K562 (cell line): ENCODE data around the gene NXT1. TPM values are rescaled to one million over a fixed set of nuclear protein-coding genes. Genes with fewer than 3 reads are reported as not detected.

Experiments used
- ATAC-seq: fragments of 200-7000 bp; cut with Tn5 transposase; 3 replicates; pipeline ENCODE4 v1.9.1; 2020; ENCODE audit warnings: moderate library complexity
- BruUV-seq: library from RNA; stranded (reverse); fragments of 400-500 nt; replicated peaks from 2 replicates; lab custom pipeline; 2021; lab: Mats Ljungman, UMichigan
- CTCF ChIA-PET: fragments of 300-600 bp; formaldehyde crosslinking; extraction: SDS; loops from one replicate; lab custom pipeline; 2021; ENCODE audit warnings: low intra/inter-chr PET ratio; lab: Yijun Ruan, JAX
- POLR2A ChIA-PET: fragments of 300-600, 350-650 bp; sonication (Branson Sonifier 250); formaldehyde crosslinking; extraction: SDS; loops from one replicate; lab custom pipeline; 2021; ENCODE audit warnings: antibody characterized with exemption, inconsistent platforms; lab: Yijun Ruan, JAX
- DNase-seq, 4 experiments: peaks; one replicate each; pipeline versions ENCODE4 v3.0.0 to v3.0.0-alpha.2; 2011 to 2018; ENCODE audit warnings: low spot score in 3 of 4, mixed read lengths in 3 of 4; ENCODE audit errors: extremely low read depth in 1 of 4
- FAIRE-seq: peaks from 2 replicates; lab custom pipeline; 2011; peaks lifted over from hg19 to GRCh38; lab: Jason Lieb, UNC
- H2AFZ ChIP-seq: 2 replicates; pipeline ENCODE4 v1.6.0; 2011; ENCODE audit warnings: low read depth, low read length, control low read depth, inconsistent platforms
- H3K27ac ChIP-seq: fragments of 200-600 bp; 3 replicates; pipeline ENCODE4 v1.8.0; 2011; ENCODE audit warnings: low read depth, mild to moderate bottlenecking, control low read depth, inconsistent platforms, low read length, moderate library complexity, mixed read lengths; ENCODE audit errors: extremely low read depth
- H3K27me3 ChIP-seq, 2 experiments: fragments of 300-600 bp in 1 of 2; 2 replicates in 1 of 2; 3 replicates in 1 of 2; pipeline versions ENCODE4 v1.6.0 to v1.8.0; 2011; ENCODE audit warnings: inconsistent platforms in 2 of 2, low read length in 2 of 2, mild to moderate bottlenecking in 1 of 2, mixed read lengths in 1 of 2, moderate library complexity in 1 of 2; ENCODE audit not compliant: control insufficient read depth in 2 of 2, insufficient read depth in 2 of 2
- H3K36me3 ChIP-seq: fragments of 300-600 bp; 3 replicates; pipeline ENCODE4 v1.8.0; 2011; ENCODE audit warnings: mild to moderate bottlenecking, low read length, inconsistent platforms; ENCODE audit not compliant: control insufficient read depth, insufficient read depth
- H3K4me1 ChIP-seq, 2 experiments: fragments of 200-600 bp in 1 of 2; replicated peaks in 1 of 2; 2 replicates in 1 of 2; 3 replicates in 1 of 2; pipeline versions ENCODE4 v1.5.1 to v1.8.0; 2011; ENCODE audit warnings: inconsistent platforms in 2 of 2, low read length in 2 of 2, mild to moderate bottlenecking in 1 of 2, mixed read lengths in 1 of 2, moderate library complexity in 1 of 2; ENCODE audit not compliant: control insufficient read depth in 2 of 2, insufficient read depth in 2 of 2
- H3K4me2 ChIP-seq: 2 replicates; pipeline ENCODE4 v1.6.1; 2011; ENCODE audit warnings: low read length, control low read depth, inconsistent platforms, mixed read lengths; ENCODE audit not compliant: insufficient read depth
- H3K4me3 ChIP-seq: fragments of 200-600 bp; sonication (generic), shearing (Covaris generic); 2 replicates; pipeline ENCODE4 v1.5.1; 2016; ENCODE audit warnings: control low read depth, inconsistent platforms
- H3K79me2 ChIP-seq: fragments of 200-600 bp; 3 replicates; pipeline ENCODE4 v1.8.0; 2011; ENCODE audit warnings: low read length, inconsistent platforms; ENCODE audit not compliant: control insufficient read depth, insufficient read depth
- H3K9ac ChIP-seq, 2 experiments: 2 replicates each; pipeline versions ENCODE4 v1.6.0 to v1.6.1; 2011; ENCODE audit warnings: low read depth in 2 of 2, low read length in 2 of 2, control low read depth in 1 of 2, inconsistent platforms in 1 of 2, mild to moderate bottlenecking in 1 of 2, mixed read lengths in 1 of 2; ENCODE audit not compliant: insufficient read depth in 1 of 2
- H3K9me1 ChIP-seq: one replicate; pipeline ENCODE4 v1.6.0; 2011; ENCODE audit warnings: inconsistent platforms, mild to moderate bottlenecking, low read length, moderate library complexity; ENCODE audit not compliant: control insufficient read depth, insufficient read depth
- H3K9me3 ChIP-seq: replicated peaks from 2 replicates; pipeline ENCODE4 v1.5.1; 2011; ENCODE audit warnings: low read depth, low read length, inconsistent platforms; ENCODE audit not compliant: control insufficient read depth, insufficient read depth
- H4K20me1 ChIP-seq: replicated peaks from 2 replicates; pipeline ENCODE4 v1.6.1; 2011; ENCODE audit warnings: low read length, inconsistent platforms, mixed read lengths; ENCODE audit not compliant: control insufficient read depth, insufficient read depth
- BRD4 ChIP-seq: fragments of 200-600 bp; sonication (generic); IDR thresholded peaks from 2 replicates; pipeline ENCODE4 v1.6.1; 2017; ENCODE audit warnings: inconsistent platforms
- BRF2 ChIP-seq: IDR thresholded peaks from 3 replicates; pipeline ENCODE4 v1.6.1; 2011; ENCODE audit warnings: borderline replicate concordance, mild to moderate bottlenecking; ENCODE audit not compliant: insufficient read length, insufficient read depth
- CBX1 ChIP-seq: sonication (generic); IDR thresholded peaks from 2 replicates; pipeline ENCODE4 v1.6.1; 2016; ENCODE audit warnings: antibody characterized with exemption, low read depth, mild to moderate bottlenecking
- COPS2 ChIP-seq: fragments of 450-650 bp; conservative IDR thresholded peaks from 2 replicates; pipeline ENCODE4 v1.6.1; 2016; ENCODE audit warnings: mild to moderate bottlenecking, moderate library complexity
- CREB5 ChIP-seq: fragments of 250-450 bp; sonication (Bioruptor Pico); IDR thresholded peaks from 2 replicates; pipeline ENCODE4 v1.5.0; 2020; ENCODE audit warnings: mild to moderate bottlenecking
- CTCF ChIP-seq, 3 experiments: IDR thresholded peaks in 2 of 3; conservative IDR thresholded peaks in 1 of 3; 2 replicates each; pipeline ENCODE4 v1.5.1; 2011 to 2012; ENCODE audit warnings: low read length in 3 of 3, mild to moderate bottlenecking in 3 of 3, control low read depth in 2 of 3, improper control_type of control experiment in 1 of 3, inconsistent platforms in 1 of 3, low read depth in 1 of 3, mixed read lengths in 1 of 3, moderate library complexity in 1 of 3; ENCODE audit not compliant: insufficient read depth in 2 of 3
- DDX20 ChIP-seq: fragments of 450-650 bp; IDR thresholded peaks from 2 replicates; pipeline ENCODE4 v1.6.1; 2016; ENCODE audit warnings: missing genetic modification characterization, low read depth, mild to moderate bottlenecking, missing compliant biosample characterization, moderate library complexity
- HIVEP1 ChIP-seq: fragments of 250-450 bp; sonication (Bioruptor Pico); IDR thresholded peaks from 2 replicates; pipeline ENCODE4 v1.4.0; 2020; ENCODE audit warnings: mild to moderate bottlenecking
- HMBOX1 ChIP-seq: sonication (generic); IDR thresholded peaks from 2 replicates; pipeline ENCODE4 v1.6.1; 2016
- MEF2D ChIP-seq: conservative IDR thresholded peaks from 2 replicates; pipeline ENCODE4 v1.6.1; 2016; ENCODE audit warnings: low read depth, missing genetic modification characterization, missing compliant biosample characterization
- SMARCA5 ChIP-seq: fragments of 450-650 bp; IDR thresholded peaks from 2 replicates; pipeline ENCODE4 v1.6.1; 2016
- STAT5A ChIP-seq: IDR thresholded peaks from 2 replicates; pipeline ENCODE4 v1.6.1; 2012; ENCODE audit warnings: low read length, inconsistent platforms, borderline replicate concordance
- TBP ChIP-seq: optimal IDR thresholded peaks from 2 replicates; pipeline ENCODE3; 2011; ENCODE audit warnings: low read depth, low read length, improper control_type of control experiment
- TSC22D4 ChIP-seq: fragments of 450-650 bp; IDR thresholded peaks from 2 replicates; pipeline ENCODE4 v1.6.1; 2016; ENCODE audit warnings: missing genetic modification characterization, missing biosample characterization, control low read depth
- ZFX ChIP-seq: sonication (generic); formaldehyde crosslinking; IDR thresholded peaks from 2 replicates; pipeline ENCODE4 v1.8.0; 2022; ENCODE audit warnings: mild to moderate bottlenecking, missing genetic modification reagents, moderate library complexity
- ZNF134 ChIP-seq: fragments of 250-450 bp; sonication (Bioruptor Pico); conservative IDR thresholded peaks from 2 replicates; pipeline ENCODE4 v1.4.0; 2020
- ZNF197 ChIP-seq: fragments of 200-800 bp; sonication (Bioruptor generic); IDR thresholded peaks from 2 replicates; pipeline ENCODE4 v1.6.1; 2016; ENCODE audit warnings: low read depth, missing genetic modification characterization, missing compliant biosample characterization
- ZNF696 ChIP-seq: fragments of 250-450 bp; sonication (Bioruptor Pico); conservative IDR thresholded peaks from 2 replicates; pipeline ENCODE4 v1.4.0; 2020; ENCODE audit warnings: mild to moderate bottlenecking, moderate library complexity
- WGBS: fragments of 100-300 bp; shearing (Covaris generic); methylation state at CpG from one replicate; pipeline ENCODE4 v1.1.6; 2016; ENCODE audit warnings: low coverage, mixed read lengths; ENCODE audit not compliant: insufficient coverage; ENCODE audit errors: missing lambda C conversion rate; 5-methylcytosine and 5-hydroxymethylcytosine counted together
- in situ Hi-C: fragments of 300-500 bp; cut with MboI; formaldehyde crosslinking; loops from 4 replicates; pipeline ENCODE4 v1.15.0; 2018; ENCODE audit warnings: inconsistent platforms, mixed read lengths
- intact Hi-C: fragments of 100-400 bp; cut with micrococcal nuclease; formaldehyde crosslinking; loops from 2 replicates; pipeline ENCODE4 v1.14.2; 2022
- polyA plus RNA-seq, 8 experiments: library from polyadenylated mRNA; depleted of rRNA in 4 of 8; stranded (reverse) in 5 of 8; unstranded in 3 of 8; fragments of >200 nt; fragmentation: Nextera tagmentation in 2 of 8; fragmentation: Illumina TruSeq in 1 of 8; extraction: Ambion mirVana in 2 of 8; extraction: Trizol in 1 of 8; gene quantifications; 2 replicates each; pipeline versions ENCODE4 v1.2.1 to v1.2.3, GENCODE V29; 2011 to 2014; ENCODE audit warnings: inconsistent platforms in 1 of 8, missing spikeins in 1 of 8
- total RNA-seq, 7 experiments: library from RNA; depleted of rRNA in 6 of 7; stranded (reverse); fragments of >200 nt in 6 of 7; fragmentation: Illumina TruSeq in 2 of 7; extraction: Trizol in 2 of 7; gene quantifications; 2 replicates each; pipeline versions ENCODE4 v1.2.1 to v1.2.3, GENCODE V29; 2011 to 2021; ENCODE audit warnings: low replicate concordance in 1 of 7

The NXT1 gene
- total and polyA plus RNA-seq, 9 of the 15 experiments (the other 6 are each of a cell fraction or from before 2014, with no cell fraction given), result 7.7 to 50.9 (median 35.6) TPM

GRCh38 chr20:23396950-23397627 is 46.5 kb downstream of the NXT1 start:
- Histone ChIP-seq H4K20me1 (no peaks in the 10 kb centered on the region), H3K4me2 (no peak overlapping the region), H3K27ac (no peak overlapping the region), H3K4me3 (no peak overlapping the region), H2AFZ (no peak overlapping the region), H3K27me3 (no peaks in the 10 kb centered on the region), H3K9ac (no peak overlapping the region), H3K79me2 (peaks cover 12% of the 10 kb centered on the region; the same call in 2 of the 3 replicates), H3K9me1 (no peaks in the 10 kb centered on the region), H3K9me3 (no peaks in the 10 kb centered on the region), H3K4me1 (no peaks in the 10 kb centered on the region), H3K36me3 (peaks cover 60% of the 10 kb centered on the region)
- TF ChIP-seq ZNF197 (CRISPR knock-in tag), result no peak
- TF ChIP-seq BRD4, result no peak
- no peak for TF ChIP-seq TBP
- no peak for TF ChIP-seq DDX20 (tag)
- no peak for TF ChIP-seq BRF2
- TF ChIP-seq CREB5 (CRISPR knock-in tag), result no peak
- TF ChIP-seq MEF2D (tag), result no peak
- TF ChIP-seq TSC22D4 (tag), result no peak
- no peak for TF ChIP-seq CTCF (IDR thresholded peaks at IDR 0.05 in 2 of 3, conservative IDR thresholded peaks at IDR 0.05 in 1 of 3; ENCODE audit: insufficient read depth in 2 of 3, low read depth in 1 of 3, low read length in 3 of 3)
- no peak for TF ChIP-seq HMBOX1
- TF ChIP-seq ZNF696 (CRISPR knock-in tag), result no peak
- no peak for TF ChIP-seq ZFX (CRISPR knock-in tag)
- no peak for TF ChIP-seq STAT5A
- no peak for TF ChIP-seq COPS2
- no peak for TF ChIP-seq CBX1
- TF ChIP-seq SMARCA5, result no peak
- no peak for TF ChIP-seq ZNF134 (CRISPR knock-in tag)
- no peak for TF ChIP-seq HIVEP1
- ChIA-PET CTCF (no interaction called here), POLR2A (interaction anchor here (0.9 kb wide), 1 partner anchor 10 kb away, joined by 3 read pairs; no protein-coding TSS in a partner anchor)
- ATAC-seq (no peak), FAIRE-seq (no peak), DNase-seq (no peak)
- in situ Hi-C loops (no loop called here), intact Hi-C loops (no loop called here)
- no TSS peak for BruUV-seq
- 79% methylated on average over 6 of the region's 6 CpGs for whole genome bisulfite sequencing
